Astrocyte (in vitro differentiated cells and primary cell): ENCODE measurements around the gene ZNRF1. TPM values are rescaled to one million over a fixed set of nuclear protein-coding genes. Genes with fewer than 3 reads are reported as not detected.

ENCODE experiments used
- DNase-seq: peaks from one replicate; pipeline ENCODE4 v3.0.0-alpha.2; 2010; ENCODE audit warnings: low read depth
- FAIRE-seq: peaks from 2 replicates; lab custom pipeline; 2011; peaks lifted over from hg19 to GRCh38; lab: Jason Lieb, UNC
- H2AFZ ChIP-seq: 2 replicates; pipeline ENCODE4 v1.6.0; 2012; ENCODE audit warnings: low read depth, low read length, inconsistent platforms
- H3K27ac ChIP-seq: 2 replicates; pipeline ENCODE4 v1.5.1; 2011; ENCODE audit warnings: low read depth, low read length, inconsistent platforms
- H3K27me3 ChIP-seq: 2 replicates; pipeline ENCODE4 v1.6.0; 2011; ENCODE audit warnings: low read length, inconsistent platforms; ENCODE audit not compliant: insufficient read depth
- H3K36me3 ChIP-seq: 2 replicates; pipeline ENCODE4 v1.5.1; 2011; ENCODE audit warnings: low read length, inconsistent platforms; ENCODE audit not compliant: insufficient read depth
- H3K4me1 ChIP-seq: 2 replicates; pipeline ENCODE4 v1.5.1; 2011; ENCODE audit warnings: low read length, inconsistent platforms; ENCODE audit not compliant: insufficient read depth
- H3K4me2 ChIP-seq: 2 replicates; pipeline ENCODE4 v1.6.0; 2012; ENCODE audit warnings: low read length, inconsistent platforms
- H3K4me3 ChIP-seq: 2 replicates; pipeline ENCODE4 v1.5.1; 2011; ENCODE audit warnings: low read depth, mild to moderate bottlenecking, low read length, inconsistent platforms; ENCODE audit not compliant: insufficient read depth
- H3K79me2 ChIP-seq: 2 replicates; pipeline ENCODE4 v1.6.0; 2012; ENCODE audit warnings: mild to moderate bottlenecking, low read length, inconsistent platforms; ENCODE audit not compliant: insufficient read depth
- H3K9ac ChIP-seq: 2 replicates; pipeline ENCODE4 v1.6.0; 2012; ENCODE audit warnings: mild to moderate bottlenecking, low read length, inconsistent platforms
- H3K9me3 ChIP-seq: 2 replicates; pipeline ENCODE4 v1.5.1; 2012; ENCODE audit warnings: low read depth, mild to moderate bottlenecking, low read length, inconsistent platforms; ENCODE audit not compliant: insufficient read depth
- H4K20me1 ChIP-seq: 2 replicates; pipeline ENCODE4 v1.6.0; 2012; ENCODE audit warnings: low read length, inconsistent platforms; ENCODE audit not compliant: insufficient read depth
- H3K27ac Mint-ChIP-seq: one replicate; pipeline ENCODE4 v1.8.0; 2021; ENCODE audit warnings: mild to moderate bottlenecking, mixed read lengths; ENCODE audit not compliant: unreplicated experiment
- H3K27me3 Mint-ChIP-seq: one replicate; pipeline ENCODE4 v1.8.0; 2021; ENCODE audit warnings: low read depth, mixed read lengths; ENCODE audit not compliant: unreplicated experiment
- H3K36me3 Mint-ChIP-seq: one replicate; pipeline ENCODE4 v1.8.0; 2021; ENCODE audit warnings: low read depth, mixed read lengths; ENCODE audit not compliant: unreplicated experiment
- H3K4me1 Mint-ChIP-seq: one replicate; pipeline ENCODE4 v1.8.0; 2021; ENCODE audit warnings: low read depth, mixed read lengths; ENCODE audit not compliant: unreplicated experiment
- H3K4me3 Mint-ChIP-seq: one replicate; pipeline ENCODE4 v1.8.0; 2021; ENCODE audit warnings: mild to moderate bottlenecking, moderate library complexity, mixed read lengths; ENCODE audit not compliant: unreplicated experiment
- H3K9me3 Mint-ChIP-seq: one replicate; pipeline ENCODE4 v1.8.0; 2021; ENCODE audit warnings: mild to moderate bottlenecking, mixed read lengths; ENCODE audit not compliant: unreplicated experiment
- CTCF ChIP-seq: IDR thresholded peaks from 2 replicates; pipeline ENCODE4 v1.5.1; 2011; ENCODE audit warnings: low read depth, mild to moderate bottlenecking, inconsistent platforms, low read length, moderate library complexity; ENCODE audit not compliant: insufficient read depth
- EZH2 ChIP-seq: IDR thresholded peaks from 2 replicates; pipeline ENCODE4 v1.6.1; 2012; ENCODE audit warnings: mild to moderate bottlenecking, low read length, inconsistent platforms; ENCODE audit not compliant: insufficient read depth
- total RNA-seq: library from RNA; stranded (reverse); gene quantifications from 2 replicates; pipeline ENCODE4 v1.2.1, GENCODE V29; 2021

ZNRF1 gene
- total RNA-seq, 1 donor from 2014 or later = 21.9 TPM

GRCh38 chr16:75147968-75148310 lies 149.1 kb downstream of the ZNRF1 start:
- Histone ChIP-seq H3K79me2 (peaks cover 29% of the 10 kb centered on the region), H3K27me3 (no peaks in the 10 kb centered on the region), H3K36me3 (no peaks in the 10 kb centered on the region), H4K20me1 (peaks cover 14% of the 10 kb centered on the region), H2AFZ (peak overlapping the region; percentile 99), H3K9ac (no peak overlapping the region), H3K4me1 (no peaks in the 10 kb centered on the region), H3K4me3 (peak overlapping the region; percentile 85), H3K27ac (no peak overlapping the region), H3K9me3 (peaks cover 5% of the 10 kb centered on the region), H3K4me2 (peak overlapping the region; percentile 87)
- DNase-seq (no peak), FAIRE-seq (no peak)
- peak overlapping the region; percentile 78 for H3K4me3 Mint-ChIP-seq
- no peaks in the 10 kb centered on the region for H3K4me1 Mint-ChIP-seq
- TF ChIP-seq EZH2 (no peak), CTCF (no peak)
- peaks cover 5% of the 10 kb centered on the region for H3K36me3 Mint-ChIP-seq
- peaks cover 16% of the 10 kb centered on the region for H3K9me3 Mint-ChIP-seq
- no peak overlapping the region for H3K27ac Mint-ChIP-seq
- peaks cover 10% of the 10 kb centered on the region for H3K27me3 Mint-ChIP-seq

GRCh38 chr16:75148311-75149195 lies 149.7 kb downstream of the ZNRF1 start, which contains the start of gene ZFP1:
Gene ZFP1, plus strand, starts transcription at chr16:75148524. Its CDS starts 4,428 bp downstream, at chr16:75152952.
- TF ChIP-seq EZH2 = no peak
- no peak for TF ChIP-seq CTCF
- Histone ChIP-seq H3K9ac (peak within 1 kb of the TSS; percentile 98), H4K20me1 (peaks cover 14% of the 10 kb centered on the region), H3K4me2 (peak within 1 kb of the TSS; percentile 87), H2AFZ (peak within 1 kb of the TSS; percentile 99), H3K27me3 (no peaks in the 10 kb centered on the region), H3K4me3 (peak within 1 kb of the TSS; percentile 85), H3K36me3 (no peaks in the 10 kb centered on the region), H3K4me1 (no peaks in the 10 kb centered on the region), H3K79me2 (peaks cover 30% of the 10 kb centered on the region), H3K9me3 (peaks cover 5% of the 10 kb centered on the region), H3K27ac (peak within 1 kb of the TSS; percentile 93)
- H3K36me3 Mint-ChIP-seq = peaks cover 7% of the 10 kb centered on the region
- DNase-seq (peak; percentile 77), FAIRE-seq (no peak)
- peak within 1 kb of the TSS; percentile 88 for H3K4me3 Mint-ChIP-seq
- H3K4me1 Mint-ChIP-seq = no peaks in the 10 kb centered on the region
- H3K27me3 Mint-ChIP-seq = peaks cover 10% of the 10 kb centered on the region
- no peak within 1 kb of the TSS for H3K27ac Mint-ChIP-seq
- peaks cover 17% of the 10 kb centered on the region for H3K9me3 Mint-ChIP-seq

- FAIRE-seq (no peak), DNase-seq (no peak)
- Histone ChIP-seq H3K4me2 (no peak overlapping the region), H4K20me1 (peaks cover 14% of the 10 kb centered on the region), H3K27ac (no peak overlapping the region), H3K79me2 (peaks cover 33% of the 10 kb centered on the region), H3K36me3 (peaks cover 4% of the 10 kb centered on the region), H3K27me3 (no peaks in the 10 kb centered on the region), H3K9me3 (peaks cover 5% of the 10 kb centered on the region), H3K9ac (no peak overlapping the region), H3K4me1 (no peaks in the 10 kb centered on the region), H2AFZ (no peak overlapping the region), H3K4me3 (no peak overlapping the region)
- Mint-ChIP-seq H3K36me3 (peaks cover 19% of the 10 kb centered on the region), H3K4me1 (no peaks in the 10 kb centered on the region), H3K27me3 (no peaks in the 10 kb centered on the region), H3K9me3 (peaks cover 27% of the 10 kb centered on the region), H3K4me3 (no peak overlapping the region), H3K27ac (no peak overlapping the region)
- TF ChIP-seq CTCF (no peak), EZH2 (no peak)
These were observed 153.0 kb downstream of the ZNRF1 start for GRCh38 chr16:75151798-75152197.
